Lower leg skin (tissue), 3 donors: Measurements from ENCODE around the gene SLK.

Source experiments
- POLR2A ChIP-seq, 2 donors: fragments of 450-650 bp; IDR thresholded peaks; one replicate each; pipeline ENCODE4 v1.6.1; 2016 to 2017; ENCODE audit warnings: antibody characterized with exemption in 2 of 2, mild to moderate bottlenecking in 1 of 2, moderate library complexity in 1 of 2
- TF ChIP-seq, protein P1 (sequence below), 3 donors: fragments of 450-650 bp; IDR thresholded peaks; one replicate each; pipeline ENCODE4 v1.5.1; 2016; ENCODE audit warnings: antibody characterized with exemption in 3 of 3, mild to moderate bottlenecking in 3 of 3, moderate library complexity in 2 of 3

DNA sequence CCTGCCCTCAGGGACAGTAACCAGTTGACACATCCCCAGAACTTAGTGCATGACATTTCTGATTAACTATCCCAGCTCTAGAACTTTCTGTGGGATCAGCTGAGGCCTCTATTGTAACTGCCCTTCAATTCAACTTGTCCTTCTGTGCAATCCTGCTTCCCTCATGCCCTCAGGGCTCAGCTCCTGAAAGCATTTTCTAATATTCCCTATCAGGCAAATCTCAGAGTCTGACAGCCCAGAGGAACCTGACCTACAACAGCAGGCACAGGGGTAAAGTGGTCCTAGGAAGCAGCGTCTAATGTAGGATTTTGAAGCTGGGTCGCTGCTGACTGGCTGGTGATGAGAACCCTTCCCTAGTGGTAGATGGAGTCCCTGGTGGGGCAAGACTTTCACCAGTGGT is 35.3 kb upstream of the SLK start:
- TF ChIP-seq, protein P1, sequence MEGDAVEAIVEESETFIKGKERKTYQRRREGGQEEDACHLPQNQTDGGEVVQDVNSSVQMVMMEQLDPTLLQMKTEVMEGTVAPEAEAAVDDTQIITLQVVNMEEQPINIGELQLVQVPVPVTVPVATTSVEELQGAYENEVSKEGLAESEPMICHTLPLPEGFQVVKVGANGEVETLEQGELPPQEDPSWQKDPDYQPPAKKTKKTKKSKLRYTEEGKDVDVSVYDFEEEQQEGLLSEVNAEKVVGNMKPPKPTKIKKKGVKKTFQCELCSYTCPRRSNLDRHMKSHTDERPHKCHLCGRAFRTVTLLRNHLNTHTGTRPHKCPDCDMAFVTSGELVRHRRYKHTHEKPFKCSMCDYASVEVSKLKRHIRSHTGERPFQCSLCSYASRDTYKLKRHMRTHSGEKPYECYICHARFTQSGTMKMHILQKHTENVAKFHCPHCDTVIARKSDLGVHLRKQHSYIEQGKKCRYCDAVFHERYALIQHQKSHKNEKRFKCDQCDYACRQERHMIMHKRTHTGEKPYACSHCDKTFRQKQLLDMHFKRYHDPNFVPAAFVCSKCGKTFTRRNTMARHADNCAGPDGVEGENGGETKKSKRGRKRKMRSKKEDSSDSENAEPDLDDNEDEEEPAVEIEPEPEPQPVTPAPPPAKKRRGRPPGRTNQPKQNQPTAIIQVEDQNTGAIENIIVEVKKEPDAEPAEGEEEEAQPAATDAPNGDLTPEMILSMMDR (IDR thresholded peaks at IDR 0.05): no peak
- no peak for TF ChIP-seq POLR2A (IDR thresholded peaks at IDR 0.05)
